Kasumi-1 (cell line): Measurements from ENCODE around the gene PLA2G1B.

Experiments
- DNase-seq, 2 experiments: peaks; one replicate each; lab custom pipeline; 2025; lab: John Stamatoyannopoulos, UW

Gene PLA2G1B

GRCh38 chr12:120324841-120325417 is 2.6 kb downstream of the PLA2G1B start:
- no peak for DNase-seq

GRCh38 chr12:120323772-120324171 is 3.8 kb downstream of the PLA2G1B start:
- no peak for DNase-seq

GRCh38 chr12:120321382-120322202 is 6.0 kb downstream of the PLA2G1B start:
- no peak for DNase-seq

GRCh38 chr12:120317224-120318105 is 10.1 kb downstream of the PLA2G1B start:
- DNase-seq = peak; percentile 99

- peak; percentile 39 to 40 for DNase-seq
Measured at GRCh38 chr12:120316798-120317223, 10.8 kb downstream of the PLA2G1B start.

- DNase-seq = peak; percentile 9 to 11
Measured at GRCh38 chr12:120314220-120314619, 13.4 kb downstream of the PLA2G1B start.

- peak; percentile 96 to 97 for DNase-seq
Measured at GRCh38 chr12:120301962-120302815, 25.4 kb downstream of the PLA2G1B start, which contains the start of gene SIRT4. Gene SIRT4 (plus strand): TSS chr12:120302321. CDS start chr12:120303562, 1,241 bp downstream.

- DNase-seq = peak; percentile 92 to 96
Measured at GRCh38 chr12:120292661-120293531, 34.7 kb downstream of the PLA2G1B start, which contains the start of gene RNU4-1. Gene RNU4-1 (minus strand): TSS chr12:120293237.

- no peak for DNase-seq
Measured at GRCh38 chr12:120292411-120292660, 35.2 kb downstream of the PLA2G1B start.

GRCh38 chr12:120290609-120291305 is 36.8 kb downstream of the PLA2G1B start:
- DNase-seq = peak; percentile 16 to 35

GRCh38 chr12:120287491-120287890 is 40.1 kb downstream of the PLA2G1B start:
- DNase-seq = no peak

GRCh38 chr12:120286768-120287490 is 40.6 kb downstream of the PLA2G1B start:
- no peak for DNase-seq

GRCh38 chr12:120284381-120284780 is 43.2 kb downstream of the PLA2G1B start:
- no peak for DNase-seq

GRCh38 chr12:120283318-120283717 is 44.3 kb downstream of the PLA2G1B start:
- no peak for DNase-seq

- DNase-seq = no peak
Measured at GRCh38 chr12:120278137-120279069, 49.2 kb downstream of the PLA2G1B start.

GRCh38 chr12:120276734-120277133 is 50.8 kb downstream of the PLA2G1B start:
- DNase-seq = no peak
